Stimulated activated CD8-positive, alpha-beta memory T cell treated with anti-CD3 and anti-CD28 coated beads, Interleukin-12 subunit alpha, Interleukin-12 subunit beta, amount 100 ng/mL, for 4 hours (primary cell): Measurements from ENCODE around the gene RIPOR3.

Experiments used
- DNase-seq: peaks from one replicate; pipeline ENCODE4 v3.0.0-alpha.2; 2020; ENCODE audit warnings: low read depth

RIPOR3 gene

GRCh38 chr20:50690650-50691572, at the start of gene RIPOR3:
RIPOR3 (minus strand) TSS chr20:50691542; CDS start chr20:50691128, 414 bp downstream.
- no peak for DNase-seq

GRCh38 chr20:50737352-50737751, 46.0 kb upstream of the RIPOR3 start:
- no peak for DNase-seq

DNA sequence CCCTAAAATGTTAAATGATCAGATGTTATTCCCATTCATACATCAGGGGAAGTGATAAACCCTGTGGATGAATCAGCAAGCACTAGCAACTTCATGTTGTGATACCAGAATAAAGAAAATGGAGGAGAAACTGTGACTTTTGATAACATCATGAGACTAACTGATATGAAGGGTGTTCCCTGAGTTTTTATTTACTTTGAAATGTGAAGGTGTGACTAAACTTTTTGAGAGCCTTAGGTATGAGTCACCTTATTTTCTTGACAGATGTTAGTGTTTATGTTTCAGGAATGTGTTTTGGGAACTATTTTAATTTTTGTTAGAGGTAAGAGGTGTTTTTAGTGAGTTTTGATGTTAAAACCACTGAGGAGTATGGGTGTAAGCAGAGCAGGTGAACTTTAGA, 44.5 kb upstream of the RIPOR3 start:
- no peak for DNase-seq

DNA sequence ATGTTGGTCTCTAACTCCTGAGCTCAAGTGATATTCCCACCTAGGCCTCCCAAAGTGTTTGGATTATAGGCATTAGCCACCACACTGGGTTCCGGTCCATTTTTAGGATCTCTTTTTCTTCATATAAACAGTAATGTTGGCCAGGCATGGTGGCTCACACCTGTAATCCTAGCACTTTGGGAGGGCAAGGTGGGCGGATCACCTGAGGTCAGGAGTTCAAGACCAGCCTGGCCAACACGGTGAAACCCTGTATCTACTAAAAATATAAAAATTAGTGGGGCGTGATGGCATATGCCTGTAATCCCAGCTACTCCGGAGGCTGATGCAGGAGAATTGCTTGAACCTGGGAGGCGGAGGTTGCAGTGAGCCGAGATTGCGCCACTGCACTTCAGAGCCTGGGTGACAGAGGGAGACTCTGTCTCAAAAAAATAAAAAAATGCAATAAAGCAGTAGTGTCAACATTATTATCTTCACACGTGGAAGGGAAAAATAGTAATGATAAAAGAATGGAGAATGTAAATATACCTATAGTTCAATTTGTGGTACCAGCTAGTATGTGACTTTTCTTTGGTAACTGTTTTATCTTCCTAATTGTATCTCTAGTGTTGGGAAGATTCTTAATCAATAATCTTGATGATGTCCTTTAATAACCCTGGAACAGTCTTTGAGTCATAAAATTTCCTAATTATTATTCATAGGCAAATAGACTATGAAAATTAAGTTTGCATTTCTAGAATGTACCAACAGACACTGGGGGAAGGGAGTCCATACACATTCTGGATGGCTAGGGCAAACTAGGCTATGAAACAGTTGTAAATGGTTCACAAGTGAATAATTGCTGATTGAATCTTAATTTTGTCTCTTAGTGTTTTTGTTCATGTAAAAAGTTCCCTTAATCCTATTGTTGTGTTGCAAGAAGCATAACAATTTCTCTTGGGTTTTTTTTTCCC, 43.7 kb upstream of the RIPOR3 start:
- no peak for DNase-seq

DNA sequence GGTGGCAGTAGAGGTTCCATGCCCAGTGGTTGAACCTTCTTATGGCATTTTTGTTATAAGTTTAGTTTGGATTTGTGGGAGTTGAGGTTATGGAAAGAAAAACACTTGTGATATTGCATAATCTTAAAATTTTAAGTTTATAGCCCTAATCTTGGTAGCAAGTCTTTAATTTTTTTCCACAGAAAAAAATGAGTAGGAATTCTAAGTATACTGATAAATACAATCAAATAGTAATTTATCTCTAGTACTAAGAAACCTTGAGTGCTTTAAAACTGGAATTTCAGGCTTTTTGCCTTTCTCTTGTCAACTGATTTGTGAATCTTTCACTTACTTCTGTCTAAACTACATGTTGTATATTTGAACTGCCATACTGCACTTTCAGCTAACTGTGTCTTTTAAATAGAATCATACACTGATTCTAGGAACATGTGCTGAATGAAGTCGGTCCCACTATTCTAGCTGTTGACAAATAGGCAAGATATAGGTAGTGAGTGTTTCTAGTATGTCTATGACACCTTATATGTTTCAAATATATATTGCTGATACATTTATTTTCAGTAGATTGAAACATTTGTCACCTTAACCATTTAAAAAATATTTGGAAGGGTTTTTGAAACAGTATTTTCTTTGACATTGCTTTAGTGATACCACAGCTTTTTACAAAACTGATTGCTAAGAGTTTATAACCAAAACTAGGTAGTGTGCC, 42.5 kb upstream of the RIPOR3 start:
- no peak for DNase-seq

DNA sequence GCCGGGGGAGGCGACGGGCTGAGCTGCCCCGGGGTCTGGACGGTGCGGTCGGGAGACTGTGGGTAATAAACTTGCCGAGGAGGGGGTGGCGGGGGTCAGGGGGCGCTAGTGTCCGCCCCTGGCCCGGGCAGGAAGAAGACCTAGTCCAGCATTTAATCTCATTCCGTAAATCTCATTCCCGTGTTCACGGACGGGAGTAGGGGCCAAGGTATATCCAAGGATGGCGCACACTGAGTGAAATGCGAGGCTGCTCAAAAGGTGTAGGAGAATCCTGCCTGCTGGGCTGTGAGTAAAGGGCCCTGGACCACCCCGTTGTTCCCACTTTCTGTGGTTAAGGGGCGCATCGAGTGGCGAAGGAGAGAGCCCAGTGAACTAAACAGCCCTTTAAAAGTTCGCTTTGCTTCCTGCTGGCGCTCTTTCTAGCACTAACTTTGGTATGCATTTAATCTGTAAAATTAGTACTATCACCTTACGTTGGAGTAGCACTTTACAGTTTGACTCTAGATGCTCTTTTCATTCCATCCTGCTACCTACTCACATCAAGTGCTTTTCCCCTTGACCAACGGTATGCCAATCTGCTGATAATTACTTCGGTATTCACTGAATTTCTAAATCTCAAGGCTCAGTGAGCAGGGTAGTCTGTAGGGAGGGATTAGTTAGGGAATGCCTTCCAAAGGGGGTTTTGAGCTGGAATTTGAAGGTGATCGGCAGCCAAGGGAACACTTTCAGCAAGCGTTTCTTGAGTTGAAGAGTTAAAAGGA, 40.8 kb upstream of the RIPOR3 start:
- no peak for DNase-seq

DNA sequence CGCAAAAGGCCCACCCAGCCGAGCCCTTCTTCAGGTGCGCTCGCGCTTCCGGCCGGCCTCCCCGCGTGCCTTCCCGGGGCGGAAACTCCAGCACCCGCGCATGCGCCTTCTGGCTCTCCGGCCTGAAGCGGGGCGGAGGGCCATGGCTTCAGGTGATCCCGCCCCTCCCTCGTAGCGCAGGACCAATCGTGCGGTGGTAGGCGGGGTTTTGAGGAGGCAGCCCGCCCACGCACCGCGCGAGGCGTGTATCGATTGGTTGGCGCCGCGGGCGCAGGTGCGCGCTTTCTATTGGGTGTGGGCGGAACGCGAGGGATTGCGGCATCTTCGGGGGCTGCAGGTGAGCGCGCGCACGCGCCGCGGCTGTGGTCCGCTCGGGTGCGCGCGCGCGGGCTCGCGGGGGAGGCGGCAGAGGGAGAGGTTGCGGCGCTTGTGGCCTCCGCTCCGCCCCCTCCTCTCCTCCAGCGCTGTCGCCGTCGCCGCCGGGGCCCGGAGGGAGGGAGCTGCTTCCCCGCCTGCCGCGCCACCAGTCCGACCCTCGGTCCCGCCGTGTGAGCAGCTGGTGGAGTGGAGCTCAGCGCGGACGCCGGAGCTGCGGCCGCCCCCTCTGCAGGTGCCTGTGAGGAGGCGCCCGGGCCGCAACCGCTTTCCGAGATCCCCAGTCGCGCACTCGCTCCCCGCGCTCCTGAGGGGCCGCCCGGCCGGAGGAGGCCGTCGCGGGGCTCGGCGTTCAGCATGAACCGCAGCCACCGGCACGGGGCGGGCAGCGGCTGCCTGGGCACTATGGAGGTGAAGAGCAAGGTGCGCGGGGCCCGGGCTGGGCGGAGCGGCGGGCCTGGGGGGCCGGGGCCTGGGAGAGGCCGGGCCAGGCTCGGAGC, 40.0 kb upstream of the RIPOR3 start, which contains the start of gene PARD6B:
Gene PARD6B (plus strand): TSS at position 526 of the 875 bp plus-strand sequence. CDS start 207 bp downstream, at position 733.
- DNase-seq = peak; percentile 100

DNA sequence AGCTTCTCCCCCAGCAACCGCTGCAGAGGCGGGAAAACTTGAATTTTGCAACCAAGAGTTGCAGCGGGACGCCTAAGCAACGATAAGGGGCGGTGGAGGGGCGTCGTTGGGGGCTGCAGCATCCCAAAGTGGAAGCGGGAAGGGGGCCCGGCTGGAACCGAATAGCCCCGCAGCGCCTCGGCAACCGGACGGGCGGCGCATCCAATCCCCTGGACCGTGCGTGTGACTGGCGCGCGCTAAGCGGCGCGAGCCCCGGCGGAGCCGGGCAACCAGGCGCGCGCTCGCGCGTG, 39.4 kb upstream of the RIPOR3 start:
- DNase-seq = no peak

DNA sequence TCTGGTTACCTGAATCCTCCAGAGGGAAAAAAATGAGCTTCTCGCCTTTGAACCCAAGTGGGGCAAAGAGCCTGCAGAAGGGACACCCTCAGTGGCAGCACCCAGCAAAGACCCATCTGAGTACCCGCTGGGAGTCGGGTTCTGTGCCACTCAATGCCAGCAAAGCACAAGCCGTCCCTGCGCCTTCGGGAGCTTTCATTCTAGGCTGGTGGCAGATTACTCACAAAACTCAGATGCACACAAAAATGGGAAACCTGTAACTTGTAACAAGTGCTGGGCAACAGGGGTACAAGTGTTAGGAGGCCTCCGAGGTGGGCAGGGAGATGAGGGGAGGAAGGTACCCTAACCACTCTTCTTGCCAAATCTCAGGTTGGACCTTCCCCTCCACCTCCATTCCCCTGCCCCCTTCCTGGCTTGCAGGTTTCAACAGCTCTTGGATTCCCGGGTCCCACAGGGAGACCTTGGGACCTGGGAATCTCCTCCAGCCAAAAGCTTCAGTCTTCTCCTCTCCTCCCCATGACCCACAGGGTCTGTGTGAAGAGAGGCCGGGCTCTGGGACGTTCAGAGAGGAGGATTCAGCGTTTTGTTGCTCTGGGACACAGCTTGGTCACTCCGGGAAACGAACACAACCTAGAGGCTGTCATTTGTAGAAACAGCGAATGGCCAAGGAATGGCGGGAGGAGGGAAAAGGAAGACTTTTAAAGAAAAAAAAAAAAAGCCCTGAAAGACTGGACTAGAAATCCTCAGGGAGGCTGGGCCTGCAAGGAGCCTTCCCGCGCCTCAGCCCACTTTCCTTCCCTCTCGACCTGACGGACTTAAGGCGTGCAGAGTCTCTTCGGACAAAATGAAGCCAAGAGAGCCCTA, 38.8 kb upstream of the RIPOR3 start:
- DNase-seq = no peak

GRCh38 chr20:50728981-50729874, 37.9 kb upstream of the RIPOR3 start:
- no peak for DNase-seq

DNA sequence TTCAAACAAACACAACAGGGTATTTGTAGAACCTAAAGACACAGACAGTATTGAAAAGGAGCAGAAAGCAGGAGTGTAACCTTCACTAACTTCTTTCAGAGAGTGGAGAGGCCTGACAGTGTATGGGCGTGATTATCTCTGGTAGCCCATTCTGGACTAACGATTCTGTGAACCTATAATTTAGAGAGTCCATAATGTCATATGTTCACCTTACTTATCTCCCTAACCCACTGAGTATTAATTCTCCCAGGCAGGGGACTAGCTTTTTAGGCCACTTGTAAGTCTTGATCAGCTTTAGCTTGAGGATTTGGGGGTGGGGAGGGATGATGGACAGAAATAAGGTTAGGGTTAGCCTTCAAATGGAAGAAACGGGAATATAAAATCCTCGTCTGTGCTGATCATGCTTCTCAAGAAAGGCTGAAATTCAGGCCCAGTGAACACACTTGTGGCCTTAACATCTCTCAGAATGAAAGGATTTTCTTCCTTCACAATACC, 37.2 kb upstream of the RIPOR3 start:
- DNase-seq = no peak

GRCh38 chr20:50727792-50728485, 36.6 kb upstream of the RIPOR3 start:
- DNase-seq = no peak

DNA sequence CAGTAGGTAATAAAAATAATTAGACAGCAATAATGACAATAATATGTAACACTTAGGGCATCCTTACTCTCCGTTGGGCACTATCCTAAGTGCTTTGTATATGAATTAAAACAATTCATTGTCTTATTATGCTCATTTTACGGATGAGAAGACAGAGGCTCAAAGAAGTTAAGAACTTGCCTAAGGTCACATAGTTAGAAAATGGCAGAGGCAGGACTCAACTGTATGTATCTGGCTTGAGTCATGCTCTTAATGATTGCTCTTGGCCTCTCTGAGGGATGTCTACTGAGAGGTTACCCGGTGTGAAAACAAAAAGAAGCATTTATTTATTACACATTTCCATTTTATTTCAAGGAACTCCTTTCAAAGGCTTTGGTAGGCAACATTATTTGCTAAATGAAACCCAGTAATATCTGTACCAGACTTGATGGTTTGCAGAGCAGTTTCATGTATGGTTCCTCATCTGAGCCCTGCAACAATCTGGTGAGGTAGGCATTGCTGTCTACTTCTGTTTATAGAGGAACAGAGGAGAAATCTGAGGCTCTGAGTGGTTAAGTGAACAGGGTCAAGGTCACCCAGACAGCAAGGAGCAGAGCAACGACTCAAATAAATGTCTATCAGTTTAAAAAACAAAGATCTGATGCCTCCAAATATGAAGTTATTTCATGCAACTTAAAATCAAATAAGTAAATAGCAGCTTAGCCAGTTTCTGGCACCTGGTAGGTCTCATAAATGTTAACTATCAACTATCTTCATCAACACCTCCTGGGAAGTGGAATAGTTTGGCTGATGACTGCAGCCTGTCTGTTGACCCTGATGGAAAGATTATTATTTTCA, 35.8 kb upstream of the RIPOR3 start:
- DNase-seq = no peak

DNA sequence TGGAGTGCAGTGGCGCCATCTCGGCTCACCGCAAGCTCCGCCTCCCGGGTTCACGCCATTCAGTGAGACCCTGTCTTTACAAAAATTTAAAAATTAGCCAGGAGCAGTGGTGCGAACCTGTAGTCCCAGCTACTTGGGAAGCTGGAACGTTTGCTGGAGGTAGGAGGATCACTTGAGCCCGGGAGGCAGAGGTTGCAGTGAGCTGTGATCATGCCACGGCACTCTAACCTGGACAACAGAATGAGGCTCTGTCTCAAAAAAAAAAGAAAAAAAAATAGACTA, 34.3 kb upstream of the RIPOR3 start:
- no peak for DNase-seq

DNA sequence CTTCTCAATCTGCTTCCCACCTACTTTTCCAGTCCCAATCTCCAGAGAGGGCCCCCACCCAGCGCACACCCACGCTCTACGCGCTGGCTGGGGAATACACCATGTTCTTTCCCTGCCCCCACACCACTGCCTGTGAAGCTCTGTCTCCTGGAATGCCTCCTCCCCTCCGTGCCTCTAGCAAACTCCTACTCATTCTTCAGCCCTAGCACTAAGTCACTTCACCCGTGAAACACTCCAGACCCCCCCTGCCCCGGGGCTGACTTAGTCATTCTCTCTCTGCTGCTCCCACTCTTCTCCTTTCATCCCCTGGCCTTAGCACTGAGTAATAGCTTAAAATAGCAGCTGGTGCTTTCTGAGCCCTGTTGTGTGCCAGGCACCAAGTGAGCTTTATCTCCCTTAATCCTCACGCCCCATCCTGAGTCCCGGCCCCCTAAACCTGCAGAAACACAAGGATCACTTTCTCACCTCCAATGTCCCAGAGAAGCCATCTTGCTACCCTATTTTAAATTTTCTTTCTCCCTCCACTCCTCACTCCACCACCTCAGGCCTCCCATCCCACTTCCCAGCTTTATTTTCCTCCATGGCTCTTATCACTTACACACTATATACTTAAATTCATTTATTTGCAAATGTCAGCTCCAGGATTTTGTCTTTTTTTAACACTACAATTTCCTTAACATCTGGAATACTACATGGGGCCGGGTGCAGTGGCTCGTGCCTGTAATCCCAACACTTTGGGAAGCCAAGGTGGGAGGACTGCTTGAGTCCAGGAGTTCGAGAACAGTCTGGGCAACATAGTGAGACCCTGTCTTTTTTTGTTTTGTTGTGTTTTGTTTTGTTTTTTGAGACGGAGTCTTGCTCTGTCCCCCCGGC, 33.7 kb upstream of the RIPOR3 start:
- peak; percentile 41 for DNase-seq
